Prostate gland (tissue), 2 donors: ENCODE data around the gene PIEZO2.

Source experiments
- CTCF ChIP-seq, 4 experiments: fragments of 200-600 bp in 2 of 4; fragments of 450-650 bp in 2 of 4; sonication (generic) in 2 of 4; IDR thresholded peaks; 1 replicate in 3 of 4; 2 replicates in 1 of 4; pipeline ENCODE4 v1.5.1; 2016 to 2019; ENCODE audit warnings: antibody characterized with exemption in 4 of 4, mild to moderate bottlenecking in 2 of 4, moderate library complexity in 2 of 4
- POLR2A ChIP-seq: fragments of 450-650 bp; IDR thresholded peaks from one replicate; pipeline ENCODE4 v1.6.1; 2016; ENCODE audit warnings: antibody characterized with exemption, mild to moderate bottlenecking

GRCh38 chr18:11149441-11150270, at the start of gene PIEZO2:
- no peak for TF ChIP-seq CTCF (IDR thresholded peaks at IDR 0.05)
- peak; percentile 46 for TF ChIP-seq POLR2A
